Measurements from ENCODE around the gene AGMAT.

GRCh38 chr1:15526490-15527339 is 58.1 kb downstream of the AGMAT start, which contains the start of gene DNAJC16:
- TF ChIP-seq PAF1 (CRISPR knock-in tag; IDR thresholded peaks at IDR 0.05) (no peak), SAFB2 (CRISPR knock-in tag; IDR thresholded peaks at IDR 0.05; ENCODE audit: borderline replicate concordance, low read depth) (no peak)
